OCI-LY7 (cell line): Measurements from ENCODE around the gene SP140L.

Experiments
- CTCF ChIP-seq: fragments of 200-600 bp; sonication (generic); conservative IDR thresholded peaks from 2 replicates; pipeline ENCODE4 v1.5.1; 2014; ENCODE audit warnings: mild to moderate bottlenecking, antibody characterized with exemption, low read length, moderate library complexity, mixed read lengths
- EZH2phosphoT487 ChIP-seq: fragments of 200-600 bp; sonication (generic); IDR thresholded peaks from 2 replicates; pipeline ENCODE4 v1.6.1; 2018; ENCODE audit warnings: low read depth, borderline replicate concordance, mild to moderate bottlenecking, mixed run types, antibody characterized with exemption, low read length, moderate library complexity, mixed read lengths

GRCh38 chr2:230318190-230319121 lies 8.5 kb upstream of the SP140L start:
- TF ChIP-seq CTCF, result no peak
- no peak for TF ChIP-seq EZH2phosphoT487
